Stomach (tissue), 4 donors: ENCODE data around the gene ADGRF3.

Experiments
- POLR2A ChIP-seq, 4 donors: fragments of 450-650 bp; IDR thresholded peaks; one replicate each; pipeline ENCODE4 v1.6.1; 2016; ENCODE audit warnings: antibody characterized with exemption in 4 of 4, control low read depth in 2 of 4, mild to moderate bottlenecking in 1 of 4, moderate library complexity in 1 of 4
- TF ChIP-seq, protein P1 (sequence below), 7 experiments: fragments of 450-650 bp in 4 of 7; fragments of 200-600 bp in 3 of 7; sonication (generic) in 3 of 7; IDR thresholded peaks; one replicate each; pipeline ENCODE4 v1.5.1; 2016 to 2019; ENCODE audit warnings: antibody characterized with exemption in 7 of 7, control low read depth in 2 of 7, mild to moderate bottlenecking in 1 of 7

DNA sequence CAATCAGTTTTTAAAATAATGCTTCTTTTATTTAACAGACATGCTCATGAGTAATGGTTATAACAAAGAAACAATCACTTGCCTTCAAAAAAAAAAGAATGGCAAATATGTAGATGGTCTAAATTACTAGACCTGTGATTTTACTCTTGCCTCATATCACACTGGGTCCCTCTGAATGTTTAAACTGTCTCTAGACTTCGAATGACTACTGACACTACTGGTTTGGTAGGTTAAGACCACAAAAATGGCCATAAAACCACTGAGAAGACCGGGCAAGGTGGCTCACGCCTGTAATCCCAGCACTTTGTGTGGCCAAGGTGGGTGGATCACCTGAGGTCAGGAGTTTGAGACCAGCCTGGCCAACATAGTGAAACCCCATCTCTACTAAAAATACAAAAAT is 5.8 kb downstream of the ADGRF3 start:
- no peak for TF ChIP-seq POLR2A (IDR thresholded peaks at IDR 0.05)
- TF ChIP-seq, protein P1, sequence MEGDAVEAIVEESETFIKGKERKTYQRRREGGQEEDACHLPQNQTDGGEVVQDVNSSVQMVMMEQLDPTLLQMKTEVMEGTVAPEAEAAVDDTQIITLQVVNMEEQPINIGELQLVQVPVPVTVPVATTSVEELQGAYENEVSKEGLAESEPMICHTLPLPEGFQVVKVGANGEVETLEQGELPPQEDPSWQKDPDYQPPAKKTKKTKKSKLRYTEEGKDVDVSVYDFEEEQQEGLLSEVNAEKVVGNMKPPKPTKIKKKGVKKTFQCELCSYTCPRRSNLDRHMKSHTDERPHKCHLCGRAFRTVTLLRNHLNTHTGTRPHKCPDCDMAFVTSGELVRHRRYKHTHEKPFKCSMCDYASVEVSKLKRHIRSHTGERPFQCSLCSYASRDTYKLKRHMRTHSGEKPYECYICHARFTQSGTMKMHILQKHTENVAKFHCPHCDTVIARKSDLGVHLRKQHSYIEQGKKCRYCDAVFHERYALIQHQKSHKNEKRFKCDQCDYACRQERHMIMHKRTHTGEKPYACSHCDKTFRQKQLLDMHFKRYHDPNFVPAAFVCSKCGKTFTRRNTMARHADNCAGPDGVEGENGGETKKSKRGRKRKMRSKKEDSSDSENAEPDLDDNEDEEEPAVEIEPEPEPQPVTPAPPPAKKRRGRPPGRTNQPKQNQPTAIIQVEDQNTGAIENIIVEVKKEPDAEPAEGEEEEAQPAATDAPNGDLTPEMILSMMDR (IDR thresholded peaks at IDR 0.05), result no peak
